ENCODE data around the gene FLNC. TPM values are rescaled to one million over a fixed set of nuclear protein-coding genes. Genes with fewer than 3 reads are reported as not detected.

The FLNC gene
- total and polyA plus RNA-seq, 9 of the 15 experiments (the other 6 are each of a cell fraction or from before 2014, with no cell fraction given), result 0.90 to 155 (median 28.8) TPM

GRCh38 chr7:128849804-128850490 is 19.7 kb downstream of the FLNC start:
- ATAC-seq, result no peak
- ChIA-PET POLR2A (interaction anchor here (0.6 to 5.1 kb wide), 7 partner anchors 11 to 1197 kb away, joined by 3 to 47 read pairs (median 4); partner anchors contain the start of genes ATP6V1F and CALU), CTCF (ENCODE audit: low intra/inter-chr PET ratio) (no interaction called here)
- H3K9me1 ChIP-seq (ENCODE audit: control insufficient read depth, insufficient read depth, low read length), result peaks cover 2% of the 10 kb centered on the region
- no peak overlapping the region for H2AFZ ChIP-seq (ENCODE audit: low read depth, low read length)
- intact Hi-C loops (cut with micrococcal nuclease) (no loop called here), in situ Hi-C loops (cut with MboI) (no loop called here)
- H4K20me1 ChIP-seq (replicated peaks; ENCODE audit: control insufficient read depth, insufficient read depth, low read length), result peaks cover 3% of the 10 kb centered on the region; the same call in 1 of the 2 replicates
- peak overlapping the region in 1 of 2 experiments; percentile 65; a peak in 2 of 4 replicates for H3K9ac ChIP-seq (ENCODE audit: insufficient read depth in 1 of 2, low read depth in 2 of 2, low read length in 2 of 2)
- 92% methylated on average over 16 of the region's 18 CpGs for WGBS (ENCODE audit: insufficient coverage, low coverage, missing lambda C conversion rate)
- FAIRE-seq, result no peak
- no peaks in the 10 kb centered on the region for H3K9me3 ChIP-seq (replicated peaks; ENCODE audit: control insufficient read depth, insufficient read depth, low read depth, low read length)
- H3K4me3 ChIP-seq, result no peak overlapping the region
- no peak for DNase-seq (ENCODE audit: extremely low read depth in 1 of 4, low spot score in 3 of 4)
- peak; percentile 78 for TF ChIP-seq RBM22 (IDR thresholded peaks at IDR 0.05; ENCODE audit: low read depth, low read length, poor library complexity, severe bottlenecking)
- no peak for TF ChIP-seq CREM (IDR thresholded peaks at IDR 0.05; ENCODE audit: low read depth)
- peak; percentile 58; the same call in 1 of the 2 replicates for TF ChIP-seq POLR2G (IDR thresholded peaks at IDR 0.05; ENCODE audit: low read depth, low read length)
- TF ChIP-seq RBFOX2 (IDR thresholded peaks at IDR 0.05; ENCODE audit: low read depth, low read length), result peak; percentile 47
- TF ChIP-seq, protein P1, sequence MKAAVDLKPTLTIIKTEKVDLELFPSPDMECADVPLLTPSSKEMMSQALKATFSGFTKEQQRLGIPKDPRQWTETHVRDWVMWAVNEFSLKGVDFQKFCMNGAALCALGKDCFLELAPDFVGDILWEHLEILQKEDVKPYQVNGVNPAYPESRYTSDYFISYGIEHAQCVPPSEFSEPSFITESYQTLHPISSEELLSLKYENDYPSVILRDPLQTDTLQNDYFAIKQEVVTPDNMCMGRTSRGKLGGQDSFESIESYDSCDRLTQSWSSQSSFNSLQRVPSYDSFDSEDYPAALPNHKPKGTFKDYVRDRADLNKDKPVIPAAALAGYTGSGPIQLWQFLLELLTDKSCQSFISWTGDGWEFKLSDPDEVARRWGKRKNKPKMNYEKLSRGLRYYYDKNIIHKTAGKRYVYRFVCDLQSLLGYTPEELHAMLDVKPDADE (conservative IDR thresholded peaks at IDR 0.05; ENCODE audit: control insufficient read depth, low read depth, low read length), result 0 out of 2 replicates have a peak, but pooled peaks have one; percentile 14
- H3K27me3 ChIP-seq (ENCODE audit: control insufficient read depth in 2 of 2, insufficient read depth in 2 of 2, low read length in 2 of 2), result no peaks in the 10 kb centered on the region
- no TSS peak for BruUV-seq (replicated peaks)
- H3K27ac ChIP-seq (ENCODE audit: extremely low read depth, low read depth, low read length), result no peak overlapping the region
- peaks cover 0 to 27% of the 10 kb centered on the region in 2 experiments; a peak in 1 of 5 replicates for H3K4me1 ChIP-seq (replicated peaks in 1 of 2; ENCODE audit: control insufficient read depth in 2 of 2, insufficient read depth in 2 of 2, low read length in 2 of 2)
- peaks cover 99% of the 10 kb centered on the region for H3K36me3 ChIP-seq (ENCODE audit: control insufficient read depth, insufficient read depth, low read length)
- H3K79me2 ChIP-seq (ENCODE audit: control insufficient read depth, insufficient read depth, low read length), result no peaks in the 10 kb centered on the region
- H3K4me2 ChIP-seq (ENCODE audit: insufficient read depth, low read length), result no peak overlapping the region
